SK-N-SH (cell line): Measurements from ENCODE around the gene TTC19. TPM values are rescaled to one million over a fixed set of nuclear protein-coding genes. Genes with fewer than 3 reads are reported as not detected.

Experiments used
- CTCF ChIA-PET: fragments of 300-600, 350-600 bp; formaldehyde crosslinking; extraction: SDS; loops from one replicate; lab custom pipeline; 2021; lab: Yijun Ruan, JAX
- POLR2A ChIA-PET: fragments of 350-600 bp; sonication (Branson Sonifier 250); formaldehyde crosslinking; extraction: SDS; loops from one replicate; lab custom pipeline; 2020; ENCODE audit warnings: antibody characterized with exemption, inconsistent platforms; lab: Yijun Ruan, JAX
- DNase-seq: peaks from one replicate; pipeline ENCODE4 v3.0.0; 2012
- H2AFZ ChIP-seq: fragments of 200-600 bp; sonication (generic); 2 replicates; pipeline ENCODE4 v1.8.1; 2016; ENCODE audit warnings: antibody characterized with exemption, mild to moderate bottlenecking, low read depth
- H3F3A ChIP-seq: fragments of 200-600 bp; sonication (generic); replicated peaks from 2 replicates; pipeline ENCODE3; 2016; ENCODE audit warnings: antibody characterized with exemption, mild to moderate bottlenecking; ENCODE audit not compliant: insufficient read depth
- H3K27ac ChIP-seq, 2 experiments: fragments of 200-500 bp in 1 of 2; fragments of 200-600 bp in 1 of 2; sonication (Bioruptor generic) in 1 of 2; sonication (generic), shearing (Covaris generic) in 1 of 2; 2 replicates each; pipeline versions ENCODE4 v1.5.1 to v1.6.1; 2014 to 2016; ENCODE audit warnings: low read depth in 2 of 2, inconsistent platforms in 1 of 2, low read length in 1 of 2, mild to moderate bottlenecking in 1 of 2, mixed read lengths in 1 of 2
- H3K27me3 ChIP-seq: fragments of 200-600 bp; sonication (generic), shearing (Covaris generic); 2 replicates; pipeline ENCODE4 v1.6.1; 2016; ENCODE audit warnings: mixed run types; ENCODE audit not compliant: insufficient read depth
- H3K36me3 ChIP-seq, 2 experiments: fragments of 200-500 bp in 1 of 2; fragments of 200-600 bp in 1 of 2; sonication (Bioruptor generic) in 1 of 2; sonication (generic) in 1 of 2; replicated peaks in 1 of 2; 2 replicates each; pipeline versions ENCODE3 to v1.5.1; 2014 to 2016; ENCODE audit warnings: low read length in 1 of 2, mild to moderate bottlenecking in 1 of 2; ENCODE audit not compliant: insufficient read depth in 2 of 2, control insufficient read depth in 1 of 2
- H3K4me1 ChIP-seq, 2 experiments: fragments of 200-500 bp in 1 of 2; fragments of 200-600 bp in 1 of 2; sonication (Bioruptor generic) in 1 of 2; sonication (generic), shearing (Covaris generic) in 1 of 2; 2 replicates each; pipeline versions ENCODE4 v1.5.1 to v1.6.1; 2014 to 2016; ENCODE audit warnings: low read depth in 1 of 2, low read length in 1 of 2, mixed run types in 1 of 2; ENCODE audit not compliant: insufficient read depth in 2 of 2, control insufficient read depth in 1 of 2
- H3K4me2 ChIP-seq: fragments of 200-600 bp; sonication (generic), shearing (Covaris generic); 2 replicates; pipeline ENCODE4 v1.6.1; 2017; ENCODE audit warnings: mixed run types
- H3K4me3 ChIP-seq, 2 experiments: fragments of 200-500 bp in 1 of 2; fragments of 200-600 bp in 1 of 2; sonication (Bioruptor generic) in 1 of 2; sonication (generic), shearing (Covaris generic) in 1 of 2; 2 replicates each; pipeline versions ENCODE4 v1.5.1 to v1.8.1; 2014 to 2016; ENCODE audit warnings: low read depth in 2 of 2, inconsistent platforms in 1 of 2, low read length in 1 of 2, mild to moderate bottlenecking in 1 of 2, mixed read lengths in 1 of 2, moderate library complexity in 1 of 2
- H3K79me2 ChIP-seq: fragments of 200-600 bp; sonication (generic); 2 replicates; pipeline ENCODE4 v1.8.1; 2017; ENCODE audit warnings: mild to moderate bottlenecking; ENCODE audit not compliant: insufficient read depth
- H3K9ac ChIP-seq: fragments of 200-600 bp; sonication (generic); 2 replicates; pipeline ENCODE4 v1.6.1; 2017; ENCODE audit warnings: mixed run types
- H3K9me2 ChIP-seq: fragments of 200-600 bp; sonication (generic); 2 replicates; pipeline ENCODE4 v1.6.1; 2017; ENCODE audit warnings: mixed run types
- H3K9me3 ChIP-seq: fragments of 200-600 bp; sonication (generic); 2 replicates; pipeline ENCODE4 v1.6.1; 2017; ENCODE audit warnings: mixed run types, mild to moderate bottlenecking, moderate library complexity
- H4K20me1 ChIP-seq: fragments of 200-600 bp; sonication (generic); 2 replicates; pipeline ENCODE4 v1.6.1; 2017; ENCODE audit warnings: mild to moderate bottlenecking, mixed run types; ENCODE audit not compliant: insufficient read depth
- CHD2 ChIP-seq: fragments of 150-350 bp; IDR thresholded peaks from 2 replicates; pipeline ENCODE4 v1.6.1; 2018; ENCODE audit warnings: low read length; ENCODE audit not compliant: partially characterized antibody
- ELF1 ChIP-seq: IDR thresholded peaks from 2 replicates; pipeline ENCODE4 v1.4.0; 2012
- EP300 ChIP-seq, 2 experiments: IDR thresholded peaks; 2 replicates each; pipeline versions ENCODE4 v1.4.0 to v1.6.1; 2012; ENCODE audit warnings: borderline replicate concordance in 1 of 2, low read depth in 1 of 2, low read length in 1 of 2
- FOSL2 ChIP-seq: IDR thresholded peaks from 2 replicates; pipeline ENCODE4 v1.4.0; 2012; ENCODE audit warnings: low read depth, mild to moderate bottlenecking, moderate library complexity, borderline replicate concordance
- FOXJ3 ChIP-seq: sonication (generic); formaldehyde crosslinking; IDR thresholded peaks from 2 replicates; pipeline ENCODE4 v1.5.1; 2020; ENCODE audit warnings: mild to moderate bottlenecking, missing genetic modification reagents
- JUND ChIP-seq: IDR thresholded peaks from 2 replicates; pipeline ENCODE4 v1.4.0; 2012
- MXI1 ChIP-seq: IDR thresholded peaks from 2 replicates; pipeline ENCODE4 v1.6.1; 2012; ENCODE audit warnings: mild to moderate bottlenecking, low read depth, low read length, improper control_type of control experiment
- RAD21 ChIP-seq: IDR thresholded peaks from 2 replicates; pipeline ENCODE4 v1.6.1; 2012; ENCODE audit warnings: mild to moderate bottlenecking, low read length
- RCOR1 ChIP-seq: fragments of 150-350 bp; IDR thresholded peaks from 2 replicates; pipeline ENCODE4 v1.6.1; 2017; ENCODE audit warnings: antibody characterized with exemption, low read length
- RFX5 ChIP-seq: IDR thresholded peaks from 2 replicates; pipeline ENCODE4 v1.6.1; 2012; ENCODE audit warnings: mild to moderate bottlenecking, improper control_type of control experiment, low read length
- SIN3A ChIP-seq: IDR thresholded peaks from 2 replicates; pipeline ENCODE4 v1.6.1; 2012; ENCODE audit warnings: low read depth, mild to moderate bottlenecking, low read length, moderate library complexity, borderline replicate concordance
- TAF1 ChIP-seq: IDR thresholded peaks from 2 replicates; pipeline ENCODE4 v1.6.1; 2012; ENCODE audit warnings: low read depth, mild to moderate bottlenecking, low read length, moderate library complexity, borderline replicate concordance
- TEAD4 ChIP-seq: IDR thresholded peaks from 2 replicates; pipeline ENCODE4 v1.4.0; 2012; ENCODE audit warnings: mild to moderate bottlenecking, borderline replicate concordance; ENCODE audit not compliant: insufficient read depth
- YY1 ChIP-seq: IDR thresholded peaks from 2 replicates; pipeline ENCODE4 v1.4.0; 2012; ENCODE audit warnings: low read depth, mild to moderate bottlenecking
- WGBS: methylation state at CpG from one replicate; pipeline ENCODE4 v1.1.6; 2017; ENCODE audit warnings: low lambda C conversion rate; 5-methylcytosine and 5-hydroxymethylcytosine counted together
- polyA plus RNA-seq, 3 experiments: library from polyadenylated mRNA; depleted of rRNA; stranded (reverse); fragments of >200 nt; gene quantifications; 2 replicates each; pipeline ENCODE4 v1.2.3, GENCODE V29; 2012
- TF ChIP-seq, protein P1 (sequence below): IDR thresholded peaks from 2 replicates; pipeline ENCODE4 v1.4.0; 2012; ENCODE audit warnings: low read depth
- TF ChIP-seq, protein P2 (sequence below): IDR thresholded peaks from 2 replicates; pipeline ENCODE4 v1.4.0; 2012; ENCODE audit warnings: low read depth, borderline replicate concordance
- TF ChIP-seq, protein P3 (sequence below): IDR thresholded peaks from 2 replicates; pipeline ENCODE4; 2012
- TF ChIP-seq, protein P4 (sequence below): fragments of 150-350 bp; IDR thresholded peaks from 2 replicates; pipeline ENCODE4 v1.6.1; 2017; ENCODE audit warnings: antibody characterized with exemption, low read length, low read depth, borderline replicate concordance
- TF ChIP-seq, protein P5 (sequence below): fragments of 200-600 bp; sonication (generic); IDR thresholded peaks from 2 replicates; pipeline ENCODE4 v1.6.1; 2017; ENCODE audit warnings: antibody characterized with exemption, mild to moderate bottlenecking, moderate library complexity

TTC19 gene
- polyA plus RNA-seq, 1 of the 3 experiments (the other 2 are of a cell fraction) = 6.6 TPM

DNA sequence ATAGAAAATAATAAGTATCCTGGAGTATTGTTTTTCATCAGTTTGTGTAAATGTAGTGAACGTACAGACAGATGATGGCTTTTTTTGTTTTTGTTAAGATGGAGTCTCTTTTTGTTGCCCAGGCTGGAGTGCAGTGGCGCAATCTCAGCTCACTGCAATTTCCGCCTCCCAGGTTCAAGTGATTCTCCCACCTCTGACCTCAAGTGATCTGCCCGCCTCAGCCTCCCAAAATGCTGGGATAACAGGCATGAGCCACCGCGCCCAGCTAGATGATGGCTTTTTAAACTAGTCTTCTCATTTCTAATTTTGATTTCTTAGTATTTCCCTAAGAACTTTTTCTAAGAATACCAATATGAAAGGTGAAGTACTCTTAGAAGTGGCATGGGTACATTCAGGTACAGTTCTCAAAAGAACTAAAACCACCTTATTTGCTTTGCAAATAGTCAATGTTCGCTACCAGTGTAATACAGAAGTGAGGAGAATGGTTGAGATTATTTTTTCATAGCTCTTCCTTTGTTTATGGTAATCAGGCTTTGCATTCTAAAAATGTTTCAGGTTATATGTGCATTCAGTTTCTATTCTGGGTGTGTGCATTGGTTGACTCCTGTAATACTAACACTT lies 34.2 kb downstream of the TTC19 start:
- Histone ChIP-seq H3K4me2 (no peak overlapping the region), H3K4me3 (no peak overlapping the region), H2AFZ (no peak overlapping the region), H3K36me3 (peaks cover 82 to 92% of the 10 kb centered on the region in 2 experiments), H3F3A (peaks cover 53% of the 10 kb centered on the region), H4K20me1 (no peaks in the 10 kb centered on the region), H3K4me1 (peaks cover 0 to 29% of the 10 kb centered on the region in 2 experiments; a peak in 2 of 4 replicates), H3K79me2 (peaks cover 22% of the 10 kb centered on the region; the same call in 1 of the 2 replicates), H3K9me3 (no peaks in the 10 kb centered on the region), H3K27ac (no peak overlapping the region), H3K9ac (no peak overlapping the region), H3K27me3 (no peaks in the 10 kb centered on the region), H3K9me2 (no peaks in the 10 kb centered on the region)
- POLR2A ChIA-PET = no interaction called here
- TF ChIP-seq ELF1 (no peak), JUND (no peak), TAF1 (no peak), TEAD4 (no peak), MXI1 (no peak), YY1 (no peak), RFX5 (no peak)
- TF ChIP-seq, protein P1, sequence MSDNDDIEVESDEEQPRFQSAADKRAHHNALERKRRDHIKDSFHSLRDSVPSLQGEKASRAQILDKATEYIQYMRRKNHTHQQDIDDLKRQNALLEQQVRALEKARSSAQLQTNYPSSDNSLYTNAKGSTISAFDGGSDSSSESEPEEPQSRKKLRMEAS = no peak
- TF ChIP-seq, protein P2, sequence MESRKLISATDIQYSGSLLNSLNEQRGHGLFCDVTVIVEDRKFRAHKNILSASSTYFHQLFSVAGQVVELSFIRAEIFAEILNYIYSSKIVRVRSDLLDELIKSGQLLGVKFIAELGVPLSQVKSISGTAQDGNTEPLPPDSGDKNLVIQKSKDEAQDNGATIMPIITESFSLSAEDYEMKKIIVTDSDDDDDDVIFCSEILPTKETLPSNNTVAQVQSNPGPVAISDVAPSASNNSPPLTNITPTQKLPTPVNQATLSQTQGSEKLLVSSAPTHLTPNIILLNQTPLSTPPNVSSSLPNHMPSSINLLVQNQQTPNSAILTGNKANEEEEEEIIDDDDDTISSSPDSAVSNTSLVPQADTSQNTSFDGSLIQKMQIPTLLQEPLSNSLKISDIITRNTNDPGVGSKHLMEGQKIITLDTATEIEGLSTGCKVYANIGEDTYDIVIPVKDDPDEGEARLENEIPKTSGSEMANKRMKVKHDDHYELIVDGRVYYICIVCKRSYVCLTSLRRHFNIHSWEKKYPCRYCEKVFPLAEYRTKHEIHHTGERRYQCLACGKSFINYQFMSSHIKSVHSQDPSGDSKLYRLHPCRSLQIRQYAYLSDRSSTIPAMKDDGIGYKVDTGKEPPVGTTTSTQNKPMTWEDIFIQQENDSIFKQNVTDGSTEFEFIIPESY = no peak
- TF ChIP-seq, protein P3, sequence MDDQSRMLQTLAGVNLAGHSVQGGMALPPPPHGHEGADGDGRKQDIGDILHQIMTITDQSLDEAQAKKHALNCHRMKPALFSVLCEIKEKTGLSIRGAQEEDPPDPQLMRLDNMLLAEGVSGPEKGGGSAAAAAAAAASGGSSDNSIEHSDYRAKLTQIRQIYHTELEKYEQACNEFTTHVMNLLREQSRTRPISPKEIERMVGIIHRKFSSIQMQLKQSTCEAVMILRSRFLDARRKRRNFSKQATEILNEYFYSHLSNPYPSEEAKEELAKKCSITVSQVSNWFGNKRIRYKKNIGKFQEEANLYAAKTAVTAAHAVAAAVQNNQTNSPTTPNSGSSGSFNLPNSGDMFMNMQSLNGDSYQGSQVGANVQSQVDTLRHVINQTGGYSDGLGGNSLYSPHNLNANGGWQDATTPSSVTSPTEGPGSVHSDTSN = no peak
- CTCF ChIA-PET = no interaction called here
- 93% methylated on average over 7 of the region's 7 CpGs for WGBS
- DNase-seq = no peak

DNA sequence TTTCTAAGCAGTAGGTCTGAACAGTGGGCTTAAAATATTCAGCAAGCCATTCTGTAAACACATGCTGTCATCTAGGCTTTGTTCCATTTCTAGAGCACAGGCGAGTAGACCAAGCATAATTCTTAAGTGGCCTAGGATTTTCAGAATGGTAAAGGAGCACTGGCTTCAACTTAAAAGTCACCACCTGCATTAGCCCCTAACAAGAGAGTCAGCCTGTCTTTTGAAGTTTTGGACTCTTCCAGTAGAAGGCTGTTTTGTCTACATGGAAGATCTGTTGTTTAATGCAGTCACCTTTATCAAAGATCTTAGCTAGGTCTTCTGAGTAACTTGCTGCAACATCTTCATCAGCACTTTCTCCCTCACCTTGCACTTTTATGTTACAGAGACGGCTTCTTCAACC lies 36.6 kb downstream of the TTC19 start:
- CTCF ChIA-PET = interaction anchor here (1.5 kb wide), 1 partner anchor 11 kb away, joined by 3 read pairs; no protein-coding TSS in a partner anchor
- POLR2A ChIA-PET = no interaction called here
- H3K36me3 ChIP-seq = peaks cover 73 to 90% of the 10 kb centered on the region in 2 experiments
- TF ChIP-seq, protein P4, sequence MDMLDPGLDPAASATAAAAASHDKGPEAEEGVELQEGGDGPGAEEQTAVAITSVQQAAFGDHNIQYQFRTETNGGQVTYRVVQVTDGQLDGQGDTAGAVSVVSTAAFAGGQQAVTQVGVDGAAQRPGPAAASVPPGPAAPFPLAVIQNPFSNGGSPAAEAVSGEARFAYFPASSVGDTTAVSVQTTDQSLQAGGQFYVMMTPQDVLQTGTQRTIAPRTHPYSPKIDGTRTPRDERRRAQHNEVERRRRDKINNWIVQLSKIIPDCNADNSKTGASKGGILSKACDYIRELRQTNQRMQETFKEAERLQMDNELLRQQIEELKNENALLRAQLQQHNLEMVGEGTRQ = no peak
- TF ChIP-seq, protein P2 = no peak
- no peak for TF ChIP-seq RCOR1
- TF ChIP-seq, protein P5, sequence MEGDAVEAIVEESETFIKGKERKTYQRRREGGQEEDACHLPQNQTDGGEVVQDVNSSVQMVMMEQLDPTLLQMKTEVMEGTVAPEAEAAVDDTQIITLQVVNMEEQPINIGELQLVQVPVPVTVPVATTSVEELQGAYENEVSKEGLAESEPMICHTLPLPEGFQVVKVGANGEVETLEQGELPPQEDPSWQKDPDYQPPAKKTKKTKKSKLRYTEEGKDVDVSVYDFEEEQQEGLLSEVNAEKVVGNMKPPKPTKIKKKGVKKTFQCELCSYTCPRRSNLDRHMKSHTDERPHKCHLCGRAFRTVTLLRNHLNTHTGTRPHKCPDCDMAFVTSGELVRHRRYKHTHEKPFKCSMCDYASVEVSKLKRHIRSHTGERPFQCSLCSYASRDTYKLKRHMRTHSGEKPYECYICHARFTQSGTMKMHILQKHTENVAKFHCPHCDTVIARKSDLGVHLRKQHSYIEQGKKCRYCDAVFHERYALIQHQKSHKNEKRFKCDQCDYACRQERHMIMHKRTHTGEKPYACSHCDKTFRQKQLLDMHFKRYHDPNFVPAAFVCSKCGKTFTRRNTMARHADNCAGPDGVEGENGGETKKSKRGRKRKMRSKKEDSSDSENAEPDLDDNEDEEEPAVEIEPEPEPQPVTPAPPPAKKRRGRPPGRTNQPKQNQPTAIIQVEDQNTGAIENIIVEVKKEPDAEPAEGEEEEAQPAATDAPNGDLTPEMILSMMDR = no peak
- TF ChIP-seq CHD2 = no peak
- TF ChIP-seq RAD21 = no peak
- TF ChIP-seq, protein P1 = no peak
- TF ChIP-seq FOXJ3 = no peak
- TF ChIP-seq SIN3A = no peak
- TF ChIP-seq FOSL2 = no peak
- TF ChIP-seq EP300 (IDR thresholded peaks at IDR 0.05; ENCODE audit: borderline replicate concordance in 1 of 2, low read depth in 1 of 2, low read length in 1 of 2) = no peak

More for the DNA sequence above, 36.6 kb downstream of the TTC19 start:
- Histone ChIP-seq H3K4me2 (no peak overlapping the region), H3K79me2 (peaks cover 9% of the 10 kb centered on the region; the same call in 1 of the 2 replicates), H2AFZ (no peak overlapping the region), H3F3A (peaks cover 47% of the 10 kb centered on the region), H3K4me3 (no peak overlapping the region), H3K4me1 (peaks cover 0 to 18% of the 10 kb centered on the region in 2 experiments; a peak in 3 of 4 replicates), H3K9ac (no peak overlapping the region), H4K20me1 (no peaks in the 10 kb centered on the region), H3K27me3 (no peaks in the 10 kb centered on the region), H3K27ac (no peak overlapping the region), H3K9me2 (no peaks in the 10 kb centered on the region), H3K9me3 (no peaks in the 10 kb centered on the region)
- no peak for DNase-seq
- WGBS = 90% methylated on average over 2 of the region's 2 CpGs
